Endothelial cell of umbilical vein (primary cell): ENCODE data around the gene LRP1B. TPM values are rescaled to one million over a fixed set of nuclear protein-coding genes. Genes with fewer than 3 reads are reported as not detected.

Source experiments
- BruUV-seq: library from RNA; stranded (reverse); fragments of 400-500 nt; replicated peaks from 2 replicates; lab custom pipeline; 2021; lab: Mats Ljungman, UMichigan
- CTCF ChIA-PET: fragments of 300-600, 350-600 bp; sonication (Branson Sonifier 250); formaldehyde crosslinking; loops from one replicate; lab custom pipeline; 2021; ENCODE audit warnings: antibody characterized with exemption, inconsistent platforms; lab: Charles Lee
- POLR2A ChIA-PET: fragments of 300-600, 350-600 bp; sonication (Branson Sonifier 250); formaldehyde crosslinking; loops from one replicate; lab custom pipeline; 2021; ENCODE audit warnings: antibody characterized with exemption, inconsistent platforms; lab: Charles Lee
- DNase-seq: peaks from one replicate; pipeline ENCODE4 v3.0.0-alpha.2; 2011; ENCODE audit warnings: low read depth, low spot score
- FAIRE-seq: peaks from 2 replicates; lab custom pipeline; 2011; peaks lifted over from hg19 to GRCh38; lab: Jason Lieb, UNC
- H2AFZ ChIP-seq: 2 replicates; pipeline ENCODE4 v1.6.0; 2012; ENCODE audit warnings: low read depth, low read length, control low read depth, inconsistent platforms
- H3K27ac ChIP-seq: 2 replicates; pipeline ENCODE4 v1.5.1; 2011; ENCODE audit warnings: low read depth, mild to moderate bottlenecking, control low read depth, low read length, moderate library complexity; ENCODE audit not compliant: insufficient read depth
- H3K27me3 ChIP-seq, 2 experiments: 2 replicates each; pipeline versions ENCODE4 v1.6.0 to v1.6.1; 2011; ENCODE audit warnings: low read length in 2 of 2, mixed read lengths in 1 of 2; ENCODE audit not compliant: control insufficient read depth in 2 of 2, insufficient read depth in 2 of 2
- H3K36me3 ChIP-seq, 2 experiments: 2 replicates in 1 of 2; 3 replicates in 1 of 2; pipeline ENCODE4 v1.5.1; 2011; ENCODE audit warnings: low read length in 2 of 2, mild to moderate bottlenecking in 1 of 2, moderate library complexity in 1 of 2; ENCODE audit not compliant: control insufficient read depth in 2 of 2, insufficient read depth in 2 of 2; ENCODE audit errors: extremely low read depth in 1 of 2
- H3K4me1 ChIP-seq: 3 replicates; pipeline ENCODE4 v1.5.1; 2011; ENCODE audit warnings: mild to moderate bottlenecking, low read length; ENCODE audit not compliant: control insufficient read depth, insufficient read depth; ENCODE audit errors: extremely low read depth
- H3K4me2 ChIP-seq: 2 replicates; pipeline ENCODE4 v1.6.1; 2011; ENCODE audit warnings: low read length, control low read depth, mixed read lengths; ENCODE audit not compliant: insufficient read depth
- H3K4me3 ChIP-seq, 3 experiments: fragments of 200-600 bp in 1 of 3; sonication (generic), shearing (Covaris generic) in 1 of 3; replicated peaks in 1 of 3; 2 replicates each; pipeline ENCODE4 v1.5.1; 2011 to 2016; ENCODE audit warnings: control low read depth in 3 of 3, low read length in 3 of 3, mild to moderate bottlenecking in 2 of 3, inconsistent platforms in 1 of 3, low read depth in 1 of 3, moderate library complexity in 1 of 3; ENCODE audit not compliant: insufficient read depth in 1 of 3
- H3K79me2 ChIP-seq: 2 replicates; pipeline ENCODE4 v1.6.0; 2012; ENCODE audit warnings: low read length, inconsistent platforms; ENCODE audit not compliant: control insufficient read depth, insufficient read depth
- H3K9ac ChIP-seq: replicated peaks from 2 replicates; pipeline ENCODE3; 2011; ENCODE audit warnings: low read length, control low read depth; ENCODE audit not compliant: insufficient read depth; ENCODE audit errors: extremely low read depth
- H3K9me1 ChIP-seq: replicated peaks from 3 replicates; pipeline ENCODE4 v1.6.0; 2011; ENCODE audit warnings: mild to moderate bottlenecking, low read length; ENCODE audit not compliant: control insufficient read depth, insufficient read depth; ENCODE audit errors: extremely low read depth
- H3K9me3 ChIP-seq: replicated peaks from 2 replicates; pipeline ENCODE4 v1.5.1; 2012; ENCODE audit warnings: low read length, inconsistent platforms; ENCODE audit not compliant: control insufficient read depth, insufficient read depth
- H4K20me1 ChIP-seq: replicated peaks from 2 replicates; pipeline ENCODE3; 2011; ENCODE audit warnings: mild to moderate bottlenecking, low read length; ENCODE audit not compliant: control insufficient read depth, insufficient read depth; ENCODE audit errors: extremely low read depth
- CTCF ChIP-seq, 2 donors: IDR thresholded peaks; 1 replicate in 1 of 2; 2 replicates in 1 of 2; pipeline ENCODE4 v1.5.1; 2011; ENCODE audit warnings: low read length in 2 of 2, mild to moderate bottlenecking in 2 of 2, moderate library complexity in 2 of 2, control low read depth in 1 of 2, inconsistent platforms in 1 of 2, low read depth in 1 of 2; ENCODE audit not compliant: insufficient read depth in 1 of 2; ENCODE audit errors: extremely low read depth in 1 of 2
- EZH2 ChIP-seq: IDR thresholded peaks from 2 replicates; pipeline ENCODE4 v1.6.1; 2012; ENCODE audit warnings: borderline replicate concordance, low read depth, mild to moderate bottlenecking, moderate library complexity, low read length, inconsistent platforms; ENCODE audit not compliant: severe bottlenecking
- FOS ChIP-seq: IDR thresholded peaks from 2 replicates; pipeline ENCODE4 v1.6.1; 2011; ENCODE audit warnings: mild to moderate bottlenecking, low read length, moderate library complexity, borderline replicate concordance; ENCODE audit not compliant: insufficient read depth
- GATA2 ChIP-seq: IDR thresholded peaks from 2 replicates; pipeline ENCODE4 v1.7.0; 2011; ENCODE audit warnings: low read depth, mild to moderate bottlenecking, moderate library complexity, mixed read lengths, low read length; ENCODE audit not compliant: insufficient read length, insufficient read depth
- JUN ChIP-seq: IDR thresholded peaks from 2 replicates; pipeline ENCODE4 v1.6.1; 2011; ENCODE audit warnings: borderline replicate concordance, low read depth; ENCODE audit not compliant: insufficient read length, insufficient read depth
- MAX ChIP-seq: IDR thresholded peaks from 2 replicates; pipeline ENCODE4 v1.6.1; 2011; ENCODE audit not compliant: insufficient read depth, insufficient read length
- MYC ChIP-seq: IDR thresholded peaks from one replicate; pipeline ENCODE4 v1.6.1; 2011; ENCODE audit warnings: mild to moderate bottlenecking, low read depth, low read length
- POLR2A ChIP-seq: IDR thresholded peaks from 2 replicates; pipeline ENCODE4 v1.6.1; 2012; ENCODE audit warnings: low read depth, mild to moderate bottlenecking, control low read depth, low read length
- POLR2AphosphoS5 ChIP-seq: IDR thresholded peaks from 2 replicates; pipeline ENCODE4 v1.6.1; 2012; ENCODE audit warnings: low read depth, mild to moderate bottlenecking, control low read depth, low read length, moderate library complexity; ENCODE audit not compliant: insufficient read depth
- dilution Hi-C: fragments of 300-500 bp; cut with MboI; formaldehyde crosslinking; loops from one replicate; pipeline ENCODE4 v1.15.0; 2019; ENCODE audit warnings: low sequenced_read_pairs; ENCODE audit not compliant: extremely low pct_ligation_motif_present
- intact Hi-C: fragments of 100-400 bp; cut with micrococcal nuclease; formaldehyde crosslinking; loops from one replicate; pipeline ENCODE4 v1.10.0; 2022
- polyA plus RNA-seq, 4 experiments: library from polyadenylated mRNA; depleted of rRNA in 3 of 4; stranded (reverse) in 3 of 4; unstranded in 1 of 4; fragments of >200 nt; gene quantifications; 2 replicates each; pipeline versions ENCODE4 v1.2.1 to v1.2.3, GENCODE V29; 2011 to 2012; ENCODE audit warnings: missing spikeins in 1 of 4
- total RNA-seq: library from RNA; stranded (reverse); gene quantifications from 2 replicates; pipeline ENCODE4 v1.2.3, GENCODE V29; 2021

LRP1B gene
- total and polyA plus RNA-seq, 2 donors (not counting 3 experiments of a cell fraction or from before 2014, with no cell fraction given): 0.03 to 0.07 TPM

- peak; percentile 21 for FAIRE-seq
- POLR2A ChIA-PET: no interaction called here
Measured at GRCh38 chr2:140998577-140998976, 1132.2 kb downstream of the LRP1B start.

DNA sequence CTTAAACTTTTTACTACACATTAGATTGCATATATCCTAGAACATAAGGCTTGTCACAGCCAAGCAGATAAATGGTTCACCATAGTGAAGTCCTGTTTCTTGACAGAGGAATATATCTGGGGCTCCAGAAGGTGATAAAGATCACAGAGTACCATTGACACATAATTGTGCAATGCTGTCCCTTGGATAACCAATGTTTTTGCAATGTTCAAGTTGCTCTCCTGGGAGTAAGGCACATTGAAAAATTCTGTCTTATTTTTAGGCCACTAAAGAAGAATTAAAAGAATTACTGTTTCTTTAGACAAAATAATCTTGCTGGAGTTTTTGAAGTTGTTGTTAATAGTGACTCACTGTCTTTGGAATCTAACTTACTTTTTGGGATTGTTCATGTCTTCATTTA lies 1132.8 kb downstream of the LRP1B start:
- no peak overlapping the region for H2AFZ ChIP-seq
- no peaks in the 10 kb centered on the region for H3K36me3 ChIP-seq
- dilution Hi-C loops (no loop called here), intact Hi-C loops (no loop called here)
- FAIRE-seq (no peak), DNase-seq (no peak)
- H3K9me1 ChIP-seq: no peaks in the 10 kb centered on the region
- H4K20me1 ChIP-seq: no peaks in the 10 kb centered on the region
- H3K4me2 ChIP-seq: no peak overlapping the region
- H3K4me3 ChIP-seq: no peak overlapping the region
- H3K4me1 ChIP-seq: no peaks in the 10 kb centered on the region
- TF ChIP-seq JUN: no peak
- TF ChIP-seq CTCF (IDR thresholded peaks at IDR 0.05; ENCODE audit: extremely low read depth in 1 of 2, insufficient read depth in 1 of 2, low read depth in 1 of 2, low read length in 2 of 2): no peak
- no peak for TF ChIP-seq POLR2AphosphoS5
- TF ChIP-seq GATA2: no peak
- no peak for TF ChIP-seq POLR2A
- no peak for TF ChIP-seq MAX
- TF ChIP-seq MYC: no peak
- no peak for TF ChIP-seq FOS
- no peak for TF ChIP-seq EZH2
- H3K27me3 ChIP-seq: no peaks in the 10 kb centered on the region
- no TSS peak for BruUV-seq
- H3K9me3 ChIP-seq: no peaks in the 10 kb centered on the region
- H3K9ac ChIP-seq: no peak overlapping the region
- H3K79me2 ChIP-seq: no peaks in the 10 kb centered on the region
- CTCF ChIA-PET: interaction anchor here (1.4 kb wide), 1 partner anchor 13 kb away, joined by 5 read pairs; no protein-coding TSS in a partner anchor
- no peak overlapping the region for H3K27ac ChIP-seq
- POLR2A ChIA-PET: no interaction called here

More at GRCh38 chr2:140998577-140998976, 1132.2 kb downstream of the LRP1B start:
- CTCF ChIA-PET: interaction anchor here (1.4 kb wide), 1 partner anchor 13 kb away, joined by 5 read pairs; no protein-coding TSS in a partner anchor
- no peak overlapping the region for H3K4me2 ChIP-seq
- no peak for DNase-seq
- H3K36me3 ChIP-seq: no peaks in the 10 kb centered on the region
- no peaks in the 10 kb centered on the region for H3K4me1 ChIP-seq
- no TSS peak for BruUV-seq
- dilution Hi-C loops: no loop called here
- no peak overlapping the region for H3K9ac ChIP-seq
- H4K20me1 ChIP-seq: no peaks in the 10 kb centered on the region
- H3K27ac ChIP-seq: no peak overlapping the region
- no peaks in the 10 kb centered on the region for H3K27me3 ChIP-seq
- no peak overlapping the region for H3K4me3 ChIP-seq
- TF ChIP-seq POLR2A (no peak), MAX (no peak), GATA2 (no peak), POLR2AphosphoS5 (no peak), EZH2 (no peak), FOS (no peak), JUN (no peak)
- no peaks in the 10 kb centered on the region for H3K9me3 ChIP-seq
- no peaks in the 10 kb centered on the region for H3K9me1 ChIP-seq
- intact Hi-C loops: no loop called here
- no peak overlapping the region for H2AFZ ChIP-seq
- H3K79me2 ChIP-seq: no peaks in the 10 kb centered on the region
